ENCODE results near the gene SLC9A9. TPM values are rescaled to one million over a fixed set of nuclear protein-coding genes. Genes with fewer than 3 reads are reported as not detected.

Gene SLC9A9
- total RNA-seq, 4 donors from 2014 or later: 2.1 to 40.4 (median 7.2) TPM

DNA sequence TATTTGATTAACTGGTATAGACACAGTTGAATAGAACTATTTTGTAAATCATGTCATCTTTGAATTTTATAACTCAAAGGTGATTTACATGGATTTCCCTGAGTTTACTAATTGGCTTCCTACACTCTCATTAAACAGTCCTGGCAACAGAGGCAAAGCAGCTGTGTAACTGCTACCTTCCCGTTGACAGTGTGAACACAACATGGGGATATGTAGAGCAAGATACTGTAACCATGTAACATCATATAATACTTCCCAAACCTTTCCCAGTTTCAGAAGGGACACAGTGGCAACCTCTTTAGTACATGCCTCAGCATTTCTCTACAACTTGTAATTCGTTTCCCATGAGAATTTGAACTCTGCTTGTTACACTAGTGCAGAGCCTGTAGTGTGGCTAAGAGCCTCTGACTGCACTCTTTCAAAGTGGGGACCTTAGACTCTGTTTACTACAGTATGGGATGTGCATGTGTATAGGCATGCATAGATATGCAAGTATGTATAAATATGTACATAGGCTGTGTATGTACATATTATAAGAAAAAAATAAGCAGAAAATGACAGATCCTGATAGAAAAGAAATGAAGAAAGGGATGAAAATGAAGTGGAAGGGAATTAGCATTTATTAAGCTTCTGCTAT, 299.3 kb downstream of the SLC9A9 start:
- no peak overlapping the region for H3K4me3 ChIP-seq
- H3K9me3 ChIP-seq: no peaks in the 10 kb centered on the region
- H3K4me1 ChIP-seq: no peaks in the 10 kb centered on the region
- DNase-seq: no peak
- H3K27me3 ChIP-seq: no peaks in the 10 kb centered on the region
- H3K36me3 ChIP-seq: no peaks in the 10 kb centered on the region
- no peak overlapping the region for H3K27ac ChIP-seq
- no peak for TF ChIP-seq POLR2A (IDR thresholded peaks at IDR 0.05)
- TF ChIP-seq, protein P1, sequence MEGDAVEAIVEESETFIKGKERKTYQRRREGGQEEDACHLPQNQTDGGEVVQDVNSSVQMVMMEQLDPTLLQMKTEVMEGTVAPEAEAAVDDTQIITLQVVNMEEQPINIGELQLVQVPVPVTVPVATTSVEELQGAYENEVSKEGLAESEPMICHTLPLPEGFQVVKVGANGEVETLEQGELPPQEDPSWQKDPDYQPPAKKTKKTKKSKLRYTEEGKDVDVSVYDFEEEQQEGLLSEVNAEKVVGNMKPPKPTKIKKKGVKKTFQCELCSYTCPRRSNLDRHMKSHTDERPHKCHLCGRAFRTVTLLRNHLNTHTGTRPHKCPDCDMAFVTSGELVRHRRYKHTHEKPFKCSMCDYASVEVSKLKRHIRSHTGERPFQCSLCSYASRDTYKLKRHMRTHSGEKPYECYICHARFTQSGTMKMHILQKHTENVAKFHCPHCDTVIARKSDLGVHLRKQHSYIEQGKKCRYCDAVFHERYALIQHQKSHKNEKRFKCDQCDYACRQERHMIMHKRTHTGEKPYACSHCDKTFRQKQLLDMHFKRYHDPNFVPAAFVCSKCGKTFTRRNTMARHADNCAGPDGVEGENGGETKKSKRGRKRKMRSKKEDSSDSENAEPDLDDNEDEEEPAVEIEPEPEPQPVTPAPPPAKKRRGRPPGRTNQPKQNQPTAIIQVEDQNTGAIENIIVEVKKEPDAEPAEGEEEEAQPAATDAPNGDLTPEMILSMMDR (IDR thresholded peaks at IDR 0.05): no peak

DNA sequence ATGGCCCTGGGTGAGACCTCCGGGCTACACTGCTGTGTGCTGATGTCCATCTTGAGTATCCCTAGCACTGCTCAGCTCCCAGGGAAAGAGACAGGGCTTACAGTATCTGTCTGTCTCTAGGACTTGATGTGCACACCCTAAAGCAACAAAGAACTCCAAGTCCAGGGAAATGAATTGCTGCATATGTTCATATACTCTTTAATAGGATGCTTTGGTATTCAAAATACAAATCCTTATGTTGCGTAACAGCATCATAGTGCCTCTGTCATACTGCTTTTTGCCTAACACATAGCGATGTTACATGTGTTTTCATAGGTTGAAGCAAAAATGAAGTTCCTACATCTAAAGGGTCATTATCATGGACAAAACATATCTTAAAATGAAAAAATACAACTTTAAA, 299.9 kb downstream of the SLC9A9 start:
- no peak for TF ChIP-seq POLR2A (IDR thresholded peaks at IDR 0.05)
- no peak for DNase-seq
- H3K4me3 ChIP-seq: no peak overlapping the region
- H3K27ac ChIP-seq: no peak overlapping the region
- no peaks in the 10 kb centered on the region for H3K4me1 ChIP-seq
- H3K27me3 ChIP-seq: no peaks in the 10 kb centered on the region
- H3K9me3 ChIP-seq: no peaks in the 10 kb centered on the region
- H3K36me3 ChIP-seq: no peaks in the 10 kb centered on the region

DNA sequence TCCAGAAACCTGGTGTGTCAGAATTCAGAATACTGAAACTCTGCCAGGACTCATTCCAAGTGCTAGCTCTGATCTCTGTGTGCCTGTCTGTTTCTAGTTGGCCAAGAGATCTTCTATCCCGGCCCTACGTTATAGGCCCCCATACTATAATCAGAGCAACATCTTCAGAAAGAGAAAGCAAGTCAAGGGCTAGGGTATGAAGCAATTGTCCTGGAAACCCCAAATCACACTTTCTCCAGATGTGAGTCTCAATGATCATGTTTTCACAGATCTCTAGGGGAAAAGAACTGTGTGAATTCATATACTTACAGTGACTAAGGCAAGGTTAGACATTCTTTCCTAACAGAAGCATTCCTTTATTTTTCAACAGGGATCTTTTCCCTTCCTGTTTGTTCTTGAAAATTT, 309.7 kb downstream of the SLC9A9 start:
- Histone ChIP-seq H3K9me3 (no peaks in the 10 kb centered on the region), H3K36me3 (no peaks in the 10 kb centered on the region), H3K4me1 (peaks cover 0 to 5% (median 0%) of the 10 kb centered on the region in 4 donors), H3K27ac (no peak overlapping the region), H3K27me3 (no peaks in the 10 kb centered on the region), H3K4me3 (no peak overlapping the region)
- TF ChIP-seq, protein P1 (IDR thresholded peaks at IDR 0.05): no peak
- no peak for TF ChIP-seq POLR2A (IDR thresholded peaks at IDR 0.05)
- no peak for DNase-seq

DNA sequence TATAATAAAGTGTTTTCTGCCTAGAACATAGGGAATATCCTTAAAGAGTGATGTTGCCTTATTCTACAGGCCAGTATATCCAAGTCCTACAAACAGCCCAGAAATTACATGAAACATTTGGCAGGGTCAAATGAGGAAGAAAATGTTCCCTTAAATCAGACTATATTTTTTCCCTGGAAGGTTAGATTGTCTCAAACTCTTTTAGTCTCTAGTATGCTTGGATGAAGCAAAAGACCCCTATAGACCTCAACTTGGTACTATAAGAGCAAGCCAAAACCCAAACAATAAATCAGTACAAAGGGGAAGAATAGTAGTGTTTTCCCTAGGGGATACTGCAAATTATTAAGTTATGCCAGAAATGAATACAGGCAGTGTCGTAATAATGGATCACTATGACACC, 310.2 kb downstream of the SLC9A9 start:
- H3K4me3 ChIP-seq: no peak overlapping the region
- no peak for TF ChIP-seq POLR2A (IDR thresholded peaks at IDR 0.05)
- TF ChIP-seq, protein P1 (IDR thresholded peaks at IDR 0.05): no peak
- H3K9me3 ChIP-seq: no peaks in the 10 kb centered on the region
- no peak overlapping the region for H3K27ac ChIP-seq
- no peak for DNase-seq
- H3K27me3 ChIP-seq: no peaks in the 10 kb centered on the region
- H3K36me3 ChIP-seq: no peaks in the 10 kb centered on the region
- peaks cover 0 to 5% (median 0%) of the 10 kb centered on the region in 4 donors for H3K4me1 ChIP-seq

DNA sequence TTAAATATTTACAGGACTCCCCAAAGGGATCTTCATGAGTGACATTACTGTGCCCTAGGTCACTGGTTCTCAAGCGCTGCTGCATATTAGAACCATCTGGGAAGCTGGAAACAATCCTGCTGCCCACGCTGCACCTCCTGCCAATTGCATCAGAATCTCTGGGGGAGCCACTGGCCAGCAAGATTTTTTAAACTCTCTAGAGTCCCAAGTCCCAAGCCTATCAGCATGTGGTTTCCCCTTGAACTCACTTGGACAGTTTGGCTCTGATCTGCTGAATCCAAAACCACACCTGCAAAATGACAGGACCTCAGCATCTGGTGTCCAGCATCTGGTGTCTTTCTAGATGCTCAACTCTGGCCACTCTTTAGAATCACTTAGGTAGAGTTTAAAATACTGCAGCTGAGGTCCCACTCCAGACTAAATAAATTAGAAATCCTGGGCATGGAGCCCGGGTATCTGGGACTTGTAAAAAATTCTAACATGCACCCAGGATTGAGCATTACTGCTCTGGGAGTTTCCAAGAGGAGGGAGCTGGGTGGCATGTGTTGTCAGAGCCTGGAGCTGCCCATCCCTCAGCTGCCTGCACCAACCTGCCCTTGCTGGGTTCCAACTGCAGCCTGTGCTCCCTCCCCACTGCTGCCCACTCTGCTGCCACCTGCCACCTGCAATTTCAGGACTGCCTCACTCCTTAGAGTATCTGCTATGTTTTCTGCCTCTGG, 311.3 kb downstream of the SLC9A9 start:
- TF ChIP-seq, protein P1 (IDR thresholded peaks at IDR 0.05): no peak
- TF ChIP-seq POLR2A (IDR thresholded peaks at IDR 0.05): no peak
- Histone ChIP-seq H3K36me3 (no peaks in the 10 kb centered on the region), H3K4me1 (peaks cover 0 to 5% (median 0%) of the 10 kb centered on the region in 4 donors), H3K9me3 (no peaks in the 10 kb centered on the region), H3K4me3 (no peak overlapping the region), H3K27ac (peak overlapping the region in 1 of 4 donors; percentile 52), H3K27me3 (no peaks in the 10 kb centered on the region)
- DNase-seq: no peak
